MM.1S (cell line): ENCODE data around the gene KCNJ16.

ENCODE experiments used
- DNase-seq: peaks from one replicate; pipeline ENCODE4 v3.0.0-alpha.2; 2015
- H2AFZ ChIP-seq: fragments of 300-600 bp; sonication (generic); 2 replicates; pipeline ENCODE4 v1.6.0; 2016; ENCODE audit warnings: antibody characterized with exemption, low read length
- H3F3A ChIP-seq: fragments of 300-600 bp; sonication (generic); 2 replicates; pipeline ENCODE4 v1.6.1; 2016; ENCODE audit warnings: mild to moderate bottlenecking, antibody characterized with exemption, low read length, moderate library complexity, mixed read lengths; ENCODE audit not compliant: insufficient read depth
- H3K27ac ChIP-seq: fragments of 300-600 bp; sonication (generic); 2 replicates; pipeline ENCODE4 v1.5.1; 2016; ENCODE audit warnings: mild to moderate bottlenecking, low read length
- H3K27me3 ChIP-seq: fragments of 300-600 bp; sonication (generic); replicated peaks from 2 replicates; pipeline ENCODE4 v1.6.0; 2016; ENCODE audit warnings: low read length; ENCODE audit not compliant: insufficient read depth
- H3K36me3 ChIP-seq: fragments of 300-600 bp; sonication (generic); replicated peaks from 2 replicates; pipeline ENCODE4 v1.6.1; 2016; ENCODE audit warnings: mild to moderate bottlenecking, low read length, mixed read lengths; ENCODE audit not compliant: insufficient read depth
- H3K4me1 ChIP-seq: fragments of 300-600 bp; sonication (generic); 2 replicates; pipeline ENCODE4 v1.6.1; 2016; ENCODE audit warnings: low read length, mixed read lengths
- H3K4me2 ChIP-seq: fragments of 300-600 bp; sonication (generic); 2 replicates; pipeline ENCODE4 v1.6.0; 2016; ENCODE audit warnings: low read depth, low read length
- H3K4me3 ChIP-seq: fragments of 300-600 bp; sonication (generic); 2 replicates; pipeline ENCODE4 v1.5.1; 2016; ENCODE audit warnings: low read length, mixed read lengths
- H3K79me2 ChIP-seq: fragments of 300-600 bp; sonication (generic); 2 replicates; pipeline ENCODE4 v1.6.1; 2016; ENCODE audit warnings: mixed run types, low read length, mixed read lengths
- H3K9ac ChIP-seq: fragments of 300-600 bp; sonication (generic); 2 replicates; pipeline ENCODE4 v1.6.1; 2016; ENCODE audit warnings: low read length, mixed read lengths
- H3K9me2 ChIP-seq: fragments of 300-600 bp; sonication (generic); replicated peaks from 2 replicates; pipeline ENCODE4 v1.6.1; 2016; ENCODE audit warnings: mild to moderate bottlenecking, low read length, mixed read lengths; ENCODE audit not compliant: insufficient read depth
- H3K9me3 ChIP-seq: fragments of 300-600 bp; sonication (generic); replicated peaks from 2 replicates; pipeline ENCODE4 v1.6.1; 2016; ENCODE audit warnings: mild to moderate bottlenecking, low read length, mixed read lengths; ENCODE audit not compliant: insufficient read depth
- H4K20me1 ChIP-seq: fragments of 300-600 bp; sonication (generic); 2 replicates; pipeline ENCODE4 v1.6.1; 2016; ENCODE audit warnings: mild to moderate bottlenecking, low read length, moderate library complexity, mixed read lengths; ENCODE audit not compliant: insufficient read depth
- CTCF ChIP-seq: fragments of 300-600 bp; sonication (generic); IDR thresholded peaks from 2 replicates; pipeline ENCODE4 v1.5.1; 2016; ENCODE audit warnings: antibody characterized with exemption, low read length, mixed read lengths
- EZH2 ChIP-seq: fragments of 300-600 bp; sonication (generic); optimal IDR thresholded peaks from 2 replicates; pipeline ENCODE3; 2017; ENCODE audit warnings: low read depth, mild to moderate bottlenecking, antibody characterized with exemption, low read length, mixed read lengths
- EZH2phosphoT487 ChIP-seq: fragments of 300-600 bp; sonication (generic); IDR thresholded peaks from 2 replicates; pipeline ENCODE4 v1.6.1; 2018; ENCODE audit warnings: antibody characterized with exemption, low read length

The KCNJ16 gene

GRCh38 chr17:70074956-70075355, at the start of gene KCNJ16:
KCNJ16 (plus strand) TSS chr17:70075225; CDS start chr17:70132088, 56,863 bp downstream.
- TF ChIP-seq EZH2, result no peak
- TF ChIP-seq EZH2phosphoT487, result no peak
- no peak for TF ChIP-seq CTCF
- no peak within 1 kb of the TSS for H3K27ac ChIP-seq
- H3K79me2 ChIP-seq, result no peaks in the 10 kb centered on the region
- H3K9me2 ChIP-seq, result no peaks in the 10 kb centered on the region
- no peak within 1 kb of the TSS for H2AFZ ChIP-seq
- no peaks in the 10 kb centered on the region for H3F3A ChIP-seq
- no peaks in the 10 kb centered on the region for H3K27me3 ChIP-seq
- no peak within 1 kb of the TSS for H3K4me3 ChIP-seq
- H3K4me2 ChIP-seq, result no peak within 1 kb of the TSS
- no peaks in the 10 kb centered on the region for H4K20me1 ChIP-seq
- no peaks in the 10 kb centered on the region for H3K9me3 ChIP-seq
- no peak for DNase-seq
- no peak within 1 kb of the TSS for H3K9ac ChIP-seq
- H3K36me3 ChIP-seq, result no peaks in the 10 kb centered on the region
- no peaks in the 10 kb centered on the region for H3K4me1 ChIP-seq

DNA sequence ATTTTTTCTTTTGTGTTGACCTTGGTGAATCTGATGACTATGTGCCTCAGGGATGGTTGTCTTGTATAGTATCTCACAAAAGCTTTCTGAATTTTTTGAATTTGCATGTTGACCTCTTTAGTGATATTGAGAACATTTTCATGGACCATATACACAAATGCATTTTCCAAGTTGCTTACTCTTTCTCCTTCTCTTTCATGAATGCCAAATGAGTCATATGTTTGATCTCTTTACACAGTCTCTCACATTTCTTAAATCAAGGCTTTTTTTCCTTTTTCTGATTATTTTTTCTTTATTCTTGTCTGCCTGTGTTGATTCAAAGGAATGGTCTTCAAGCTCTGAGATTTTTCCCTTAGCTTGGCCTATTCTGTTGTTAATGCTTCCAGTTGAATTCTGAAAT, 46.6 kb upstream of the KCNJ16 start:
- no peaks in the 10 kb centered on the region for H3K36me3 ChIP-seq
- no peaks in the 10 kb centered on the region for H3K9me2 ChIP-seq
- no peak for DNase-seq
- H3K4me3 ChIP-seq, result no peak overlapping the region
- H3K9me3 ChIP-seq, result no peaks in the 10 kb centered on the region
- no peak overlapping the region for H3K9ac ChIP-seq
- H3K27me3 ChIP-seq, result no peaks in the 10 kb centered on the region
- no peaks in the 10 kb centered on the region for H3K79me2 ChIP-seq
- no peak overlapping the region for H3K4me2 ChIP-seq
- H2AFZ ChIP-seq, result no peak overlapping the region
- H3K4me1 ChIP-seq, result no peaks in the 10 kb centered on the region
- TF ChIP-seq EZH2, result no peak
- no peak for TF ChIP-seq EZH2phosphoT487
- no peak for TF ChIP-seq CTCF
- no peak overlapping the region for H3K27ac ChIP-seq
- H4K20me1 ChIP-seq, result no peaks in the 10 kb centered on the region
- no peaks in the 10 kb centered on the region for H3F3A ChIP-seq

DNA sequence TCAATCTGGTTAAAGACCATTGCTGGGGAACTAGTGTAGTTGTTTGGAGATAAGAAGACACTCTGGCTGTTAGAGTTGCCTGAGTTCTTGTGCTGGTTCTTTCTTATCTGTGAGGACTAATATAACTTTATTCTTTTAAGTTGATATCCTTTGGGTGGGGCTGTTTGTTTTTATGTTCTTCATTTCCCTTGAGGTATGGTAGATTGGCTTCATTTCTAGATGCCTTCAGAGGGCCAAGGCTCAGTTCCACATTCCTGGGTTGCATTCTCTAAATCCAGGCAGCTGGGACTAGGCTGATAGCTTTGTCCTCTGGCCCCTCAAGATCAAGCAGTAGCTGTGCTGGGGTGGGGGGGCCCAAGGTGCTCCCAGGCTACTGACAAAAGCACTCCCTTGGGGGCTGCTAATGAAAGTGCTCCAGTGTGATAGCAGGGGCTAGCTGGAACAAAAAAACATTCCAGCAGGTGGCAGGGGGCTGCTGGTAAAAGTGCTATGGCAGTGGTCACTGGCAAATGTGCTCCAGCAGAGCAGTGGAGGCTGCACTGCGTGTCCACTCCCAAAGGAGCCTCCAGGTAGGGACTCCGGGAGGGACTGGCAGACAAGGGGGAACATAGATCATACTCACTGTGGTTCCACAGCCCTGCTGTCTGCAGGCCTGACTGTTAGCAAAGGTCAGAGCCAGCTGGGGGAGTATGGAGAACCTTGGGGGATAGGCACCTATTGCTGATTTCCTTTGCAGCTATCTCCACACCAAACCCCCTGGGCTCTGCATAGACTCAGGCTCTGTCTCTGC, 45.9 kb upstream of the KCNJ16 start:
- Histone ChIP-seq H3K9ac (no peak overlapping the region), H3K27me3 (no peaks in the 10 kb centered on the region), H4K20me1 (no peaks in the 10 kb centered on the region)

More for the DNA sequence above, 45.9 kb upstream of the KCNJ16 start:
- no peak for DNase-seq
- no peaks in the 10 kb centered on the region for H3K9me3 ChIP-seq
- H3K79me2 ChIP-seq, result no peaks in the 10 kb centered on the region
- H3K4me3 ChIP-seq, result no peak overlapping the region
- H3K4me2 ChIP-seq, result no peak overlapping the region
- TF ChIP-seq CTCF, result no peak
- TF ChIP-seq EZH2phosphoT487, result no peak
- TF ChIP-seq EZH2, result no peak
- no peaks in the 10 kb centered on the region for H3K9me2 ChIP-seq
- no peaks in the 10 kb centered on the region for H3F3A ChIP-seq
- H3K4me1 ChIP-seq, result no peaks in the 10 kb centered on the region
- no peak overlapping the region for H3K27ac ChIP-seq
- no peaks in the 10 kb centered on the region for H3K36me3 ChIP-seq
- H2AFZ ChIP-seq, result no peak overlapping the region
